K562 (cell line): ENCODE measurements around the gene NEDD4L. TPM values are rescaled to one million over a fixed set of nuclear protein-coding genes. Genes with fewer than 3 reads are reported as not detected.

ENCODE experiments used
- ATAC-seq: fragments of 200-7000 bp; cut with Tn5 transposase; 3 replicates; pipeline ENCODE4 v1.9.1; 2020; ENCODE audit warnings: moderate library complexity
- BruUV-seq: library from RNA; stranded (reverse); fragments of 400-500 nt; replicated peaks from 2 replicates; lab custom pipeline; 2021; lab: Mats Ljungman, UMichigan
- CTCF ChIA-PET: fragments of 300-600 bp; formaldehyde crosslinking; extraction: SDS; loops from one replicate; lab custom pipeline; 2021; ENCODE audit warnings: low intra/inter-chr PET ratio; lab: Yijun Ruan, JAX
- POLR2A ChIA-PET: fragments of 300-600, 350-650 bp; sonication (Branson Sonifier 250); formaldehyde crosslinking; extraction: SDS; loops from one replicate; lab custom pipeline; 2021; ENCODE audit warnings: antibody characterized with exemption, inconsistent platforms; lab: Yijun Ruan, JAX
- DNase-seq, 4 experiments: peaks; one replicate each; pipeline versions ENCODE4 v3.0.0 to v3.0.0-alpha.2; 2011 to 2018; ENCODE audit warnings: low spot score in 3 of 4, mixed read lengths in 3 of 4; ENCODE audit errors: extremely low read depth in 1 of 4
- FAIRE-seq: peaks from 2 replicates; lab custom pipeline; 2011; peaks lifted over from hg19 to GRCh38; lab: Jason Lieb, UNC
- H2AFZ ChIP-seq: 2 replicates; pipeline ENCODE4 v1.6.0; 2011; ENCODE audit warnings: low read depth, low read length, control low read depth, inconsistent platforms
- H3K27ac ChIP-seq: fragments of 200-600 bp; 3 replicates; pipeline ENCODE4 v1.8.0; 2011; ENCODE audit warnings: low read depth, mild to moderate bottlenecking, control low read depth, inconsistent platforms, low read length, moderate library complexity, mixed read lengths; ENCODE audit errors: extremely low read depth
- H3K27me3 ChIP-seq, 2 experiments: fragments of 300-600 bp in 1 of 2; 2 replicates in 1 of 2; 3 replicates in 1 of 2; pipeline versions ENCODE4 v1.6.0 to v1.8.0; 2011; ENCODE audit warnings: inconsistent platforms in 2 of 2, low read length in 2 of 2, mild to moderate bottlenecking in 1 of 2, mixed read lengths in 1 of 2, moderate library complexity in 1 of 2; ENCODE audit not compliant: control insufficient read depth in 2 of 2, insufficient read depth in 2 of 2
- H3K36me3 ChIP-seq: fragments of 300-600 bp; 3 replicates; pipeline ENCODE4 v1.8.0; 2011; ENCODE audit warnings: mild to moderate bottlenecking, low read length, inconsistent platforms; ENCODE audit not compliant: control insufficient read depth, insufficient read depth
- H3K4me1 ChIP-seq, 2 experiments: fragments of 200-600 bp in 1 of 2; replicated peaks in 1 of 2; 2 replicates in 1 of 2; 3 replicates in 1 of 2; pipeline versions ENCODE4 v1.5.1 to v1.8.0; 2011; ENCODE audit warnings: inconsistent platforms in 2 of 2, low read length in 2 of 2, mild to moderate bottlenecking in 1 of 2, mixed read lengths in 1 of 2, moderate library complexity in 1 of 2; ENCODE audit not compliant: control insufficient read depth in 2 of 2, insufficient read depth in 2 of 2
- H3K4me2 ChIP-seq: 2 replicates; pipeline ENCODE4 v1.6.1; 2011; ENCODE audit warnings: low read length, control low read depth, inconsistent platforms, mixed read lengths; ENCODE audit not compliant: insufficient read depth
- H3K4me3 ChIP-seq: fragments of 200-600 bp; sonication (generic), shearing (Covaris generic); 2 replicates; pipeline ENCODE4 v1.5.1; 2016; ENCODE audit warnings: control low read depth, inconsistent platforms
- H3K79me2 ChIP-seq: fragments of 200-600 bp; 3 replicates; pipeline ENCODE4 v1.8.0; 2011; ENCODE audit warnings: low read length, inconsistent platforms; ENCODE audit not compliant: control insufficient read depth, insufficient read depth
- H3K9ac ChIP-seq, 2 experiments: 2 replicates each; pipeline versions ENCODE4 v1.6.0 to v1.6.1; 2011; ENCODE audit warnings: low read depth in 2 of 2, low read length in 2 of 2, control low read depth in 1 of 2, inconsistent platforms in 1 of 2, mild to moderate bottlenecking in 1 of 2, mixed read lengths in 1 of 2; ENCODE audit not compliant: insufficient read depth in 1 of 2
- H3K9me1 ChIP-seq: one replicate; pipeline ENCODE4 v1.6.0; 2011; ENCODE audit warnings: inconsistent platforms, mild to moderate bottlenecking, low read length, moderate library complexity; ENCODE audit not compliant: control insufficient read depth, insufficient read depth
- H3K9me3 ChIP-seq: replicated peaks from 2 replicates; pipeline ENCODE4 v1.5.1; 2011; ENCODE audit warnings: low read depth, low read length, inconsistent platforms; ENCODE audit not compliant: control insufficient read depth, insufficient read depth
- H4K20me1 ChIP-seq: replicated peaks from 2 replicates; pipeline ENCODE4 v1.6.1; 2011; ENCODE audit warnings: low read length, inconsistent platforms, mixed read lengths; ENCODE audit not compliant: control insufficient read depth, insufficient read depth
- ARID3B ChIP-seq: fragments of 250-450 bp; sonication (Bioruptor Pico); IDR thresholded peaks from 2 replicates; pipeline ENCODE4 v1.4.0; 2020; ENCODE audit warnings: borderline replicate concordance
- BRD4 ChIP-seq: fragments of 200-600 bp; sonication (generic); IDR thresholded peaks from 2 replicates; pipeline ENCODE4 v1.6.1; 2017; ENCODE audit warnings: inconsistent platforms
- EHMT2 ChIP-seq: fragments of 450-650 bp; IDR thresholded peaks from 2 replicates; pipeline ENCODE4 v1.6.1; 2018; ENCODE audit warnings: antibody characterized with exemption
- ELF1 ChIP-seq: fragments of 200-800 bp; sonication (Bioruptor generic); IDR thresholded peaks from 2 replicates; pipeline ENCODE4 v1.6.1; 2016; ENCODE audit warnings: missing genetic modification characterization, missing compliant biosample characterization
- HNRNPUL1 ChIP-seq: fragments of 200-400 bp; formaldehyde crosslinking; IDR thresholded peaks from 2 replicates; pipeline ENCODE4 v1.6.1; 2017; ENCODE audit warnings: low read length
- L3MBTL2 ChIP-seq: fragments of 450-650 bp; IDR thresholded peaks from 2 replicates; pipeline ENCODE4 v1.6.1; 2016; ENCODE audit warnings: mild to moderate bottlenecking, moderate library complexity
- NR1H2 ChIP-seq: sonication (generic); formaldehyde crosslinking; IDR thresholded peaks from 2 replicates; pipeline ENCODE4 v1.4.0; 2020; ENCODE audit warnings: mild to moderate bottlenecking, missing genetic modification reagents
- RBM39 ChIP-seq: fragments of 200-400 bp; formaldehyde crosslinking; optimal IDR thresholded peaks from 2 replicates; pipeline ENCODE3; 2018; ENCODE audit warnings: low read depth, low read length
- U2AF2 ChIP-seq: fragments of 200-400 bp; formaldehyde crosslinking; optimal IDR thresholded peaks from 2 replicates; pipeline ENCODE3; 2017; ENCODE audit warnings: low read depth, mild to moderate bottlenecking, low read length
- ZNF280A ChIP-seq: fragments of 450-650 bp; IDR thresholded peaks from 2 replicates; pipeline ENCODE4 v1.6.1; 2018; ENCODE audit warnings: mild to moderate bottlenecking, low read depth; ENCODE audit not compliant: partially characterized antibody
- ZNF436 ChIP-seq: fragments of 250-450, 450-650 bp; sonication (Bioruptor Pico); formaldehyde crosslinking; IDR thresholded peaks from 2 replicates; pipeline ENCODE4 v1.7.0; 2020; ENCODE audit warnings: mild to moderate bottlenecking
- ZNF586 ChIP-seq: fragments of 450-650 bp; formaldehyde crosslinking; conservative IDR thresholded peaks from 2 replicates; pipeline ENCODE4 v1.4.0; 2020; ENCODE audit warnings: mild to moderate bottlenecking, moderate library complexity
- WGBS: fragments of 100-300 bp; shearing (Covaris generic); methylation state at CpG from one replicate; pipeline ENCODE4 v1.1.6; 2016; ENCODE audit warnings: low coverage, mixed read lengths; ENCODE audit not compliant: insufficient coverage; ENCODE audit errors: missing lambda C conversion rate; 5-methylcytosine and 5-hydroxymethylcytosine counted together
- in situ Hi-C: fragments of 300-500 bp; cut with MboI; formaldehyde crosslinking; loops from 4 replicates; pipeline ENCODE4 v1.15.0; 2018; ENCODE audit warnings: inconsistent platforms, mixed read lengths
- intact Hi-C: fragments of 100-400 bp; cut with micrococcal nuclease; formaldehyde crosslinking; loops from 2 replicates; pipeline ENCODE4 v1.14.2; 2022
- polyA plus RNA-seq, 8 experiments: library from polyadenylated mRNA; depleted of rRNA in 4 of 8; stranded (reverse) in 5 of 8; unstranded in 3 of 8; fragments of >200 nt; fragmentation: Nextera tagmentation in 2 of 8; fragmentation: Illumina TruSeq in 1 of 8; extraction: Ambion mirVana in 2 of 8; extraction: Trizol in 1 of 8; gene quantifications; 2 replicates each; pipeline versions ENCODE4 v1.2.1 to v1.2.3, GENCODE V29; 2011 to 2014; ENCODE audit warnings: inconsistent platforms in 1 of 8, missing spikeins in 1 of 8
- total RNA-seq, 7 experiments: library from RNA; depleted of rRNA in 6 of 7; stranded (reverse); fragments of >200 nt in 6 of 7; fragmentation: Illumina TruSeq in 2 of 7; extraction: Trizol in 2 of 7; gene quantifications; 2 replicates each; pipeline versions ENCODE4 v1.2.1 to v1.2.3, GENCODE V29; 2011 to 2021; ENCODE audit warnings: low replicate concordance in 1 of 7
- TF ChIP-seq, protein P1 (sequence below): sonication (generic); formaldehyde crosslinking; IDR thresholded peaks from 2 replicates; pipeline ENCODE4 v1.9.0; 2022; ENCODE audit warnings: mild to moderate bottlenecking, missing genetic modification reagents
- TF ChIP-seq, protein P2 (sequence below): fragments of 200-400 bp; formaldehyde crosslinking; IDR thresholded peaks from 2 replicates; pipeline ENCODE4 v1.6.1; 2017; ENCODE audit warnings: mild to moderate bottlenecking, low read depth, low read length, moderate library complexity
- TF ChIP-seq, protein P3 (sequence below): fragments of 250-450 bp; sonication (Bioruptor Pico); IDR thresholded peaks from 2 replicates; pipeline ENCODE4 v1.4.0; 2020; ENCODE audit warnings: mild to moderate bottlenecking, moderate library complexity, borderline replicate concordance

The NEDD4L gene
- total and polyA plus RNA-seq, 9 of the 15 experiments (the other 6 are each of a cell fraction or from before 2014, with no cell fraction given) = 8.1 to 33.4 (median 19.9) TPM

- Histone ChIP-seq H3K4me1 (no peaks in the 10 kb centered on the region; a peak in 2 of 5 replicates), H3K4me3 (no peak overlapping the region), H3K4me2 (no peak overlapping the region), H3K9me3 (no peaks in the 10 kb centered on the region), H3K27me3 (no peaks in the 10 kb centered on the region), H3K27ac (no peak overlapping the region), H3K9me1 (no peaks in the 10 kb centered on the region), H3K79me2 (no peaks in the 10 kb centered on the region), H4K20me1 (no peaks in the 10 kb centered on the region; the same call in none of the 2 replicates), H3K36me3 (no peaks in the 10 kb centered on the region), H3K9ac (no peak overlapping the region), H2AFZ (no peak overlapping the region)
- intact Hi-C loops = no loop called here
- 62% methylated on average over 4 of the region's 12 CpGs for WGBS
- CTCF ChIA-PET = no interaction called here
- no TSS peak for BruUV-seq
- POLR2A ChIA-PET = no interaction called here
- FAIRE-seq (no peak), DNase-seq (no peak), ATAC-seq (no peak)
- in situ Hi-C loops = no loop called here
- TF ChIP-seq L3MBTL2 (no peak), ZNF586 (CRISPR knock-in tag) (no peak), NR1H2 (CRISPR knock-in tag) (no peak), ARID3B (CRISPR knock-in tag) (no peak), RBM39 (no peak), ZNF436 (no peak), EHMT2 (no peak), ELF1 (tag) (no peak), ZNF280A (no peak), BRD4 (no peak), HNRNPUL1 (no peak), U2AF2 (no peak)
- TF ChIP-seq, protein P1, sequence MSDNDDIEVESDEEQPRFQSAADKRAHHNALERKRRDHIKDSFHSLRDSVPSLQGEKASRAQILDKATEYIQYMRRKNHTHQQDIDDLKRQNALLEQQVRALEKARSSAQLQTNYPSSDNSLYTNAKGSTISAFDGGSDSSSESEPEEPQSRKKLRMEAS (CRISPR knock-in tag) = no peak
- TF ChIP-seq, protein P2, sequence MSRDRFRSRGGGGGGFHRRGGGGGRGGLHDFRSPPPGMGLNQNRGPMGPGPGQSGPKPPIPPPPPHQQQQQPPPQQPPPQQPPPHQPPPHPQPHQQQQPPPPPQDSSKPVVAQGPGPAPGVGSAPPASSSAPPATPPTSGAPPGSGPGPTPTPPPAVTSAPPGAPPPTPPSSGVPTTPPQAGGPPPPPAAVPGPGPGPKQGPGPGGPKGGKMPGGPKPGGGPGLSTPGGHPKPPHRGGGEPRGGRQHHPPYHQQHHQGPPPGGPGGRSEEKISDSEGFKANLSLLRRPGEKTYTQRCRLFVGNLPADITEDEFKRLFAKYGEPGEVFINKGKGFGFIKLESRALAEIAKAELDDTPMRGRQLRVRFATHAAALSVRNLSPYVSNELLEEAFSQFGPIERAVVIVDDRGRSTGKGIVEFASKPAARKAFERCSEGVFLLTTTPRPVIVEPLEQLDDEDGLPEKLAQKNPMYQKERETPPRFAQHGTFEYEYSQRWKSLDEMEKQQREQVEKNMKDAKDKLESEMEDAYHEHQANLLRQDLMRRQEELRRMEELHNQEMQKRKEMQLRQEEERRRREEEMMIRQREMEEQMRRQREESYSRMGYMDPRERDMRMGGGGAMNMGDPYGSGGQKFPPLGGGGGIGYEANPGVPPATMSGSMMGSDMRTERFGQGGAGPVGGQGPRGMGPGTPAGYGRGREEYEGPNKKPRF = no peak
- TF ChIP-seq, protein P3, sequence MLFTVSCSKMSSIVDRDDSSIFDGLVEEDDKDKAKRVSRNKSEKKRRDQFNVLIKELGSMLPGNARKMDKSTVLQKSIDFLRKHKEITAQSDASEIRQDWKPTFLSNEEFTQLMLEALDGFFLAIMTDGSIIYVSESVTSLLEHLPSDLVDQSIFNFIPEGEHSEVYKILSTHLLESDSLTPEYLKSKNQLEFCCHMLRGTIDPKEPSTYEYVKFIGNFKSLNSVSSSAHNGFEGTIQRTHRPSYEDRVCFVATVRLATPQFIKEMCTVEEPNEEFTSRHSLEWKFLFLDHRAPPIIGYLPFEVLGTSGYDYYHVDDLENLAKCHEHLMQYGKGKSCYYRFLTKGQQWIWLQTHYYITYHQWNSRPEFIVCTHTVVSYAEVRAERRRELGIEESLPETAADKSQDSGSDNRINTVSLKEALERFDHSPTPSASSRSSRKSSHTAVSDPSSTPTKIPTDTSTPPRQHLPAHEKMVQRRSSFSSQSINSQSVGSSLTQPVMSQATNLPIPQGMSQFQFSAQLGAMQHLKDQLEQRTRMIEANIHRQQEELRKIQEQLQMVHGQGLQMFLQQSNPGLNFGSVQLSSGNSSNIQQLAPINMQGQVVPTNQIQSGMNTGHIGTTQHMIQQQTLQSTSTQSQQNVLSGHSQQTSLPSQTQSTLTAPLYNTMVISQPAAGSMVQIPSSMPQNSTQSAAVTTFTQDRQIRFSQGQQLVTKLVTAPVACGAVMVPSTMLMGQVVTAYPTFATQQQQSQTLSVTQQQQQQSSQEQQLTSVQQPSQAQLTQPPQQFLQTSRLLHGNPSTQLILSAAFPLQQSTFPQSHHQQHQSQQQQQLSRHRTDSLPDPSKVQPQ (CRISPR knock-in tag) = no peak
Observed at GRCh38 chr18:58242435-58242834, 198.4 kb downstream of the NEDD4L start.
